Natural killer cell (primary cell): ENCODE results near the gene NHS. TPM values are rescaled to one million over a fixed set of nuclear protein-coding genes. Genes with fewer than 3 reads are reported as not detected.

Experiments
- ATAC-seq, 3 donors: fragments of 150-1000 bp in 2 of 3; fragments of 200-7000 bp in 1 of 3; cut with Tn5 transposase; 1 replicate in 1 of 3; 2 replicates in 2 of 3; pipeline ENCODE4 v1.10.0; 2021; ENCODE audit warnings: mild to moderate bottlenecking in 2 of 3, moderate library complexity in 2 of 3
- DNase-seq, 2 donors: peaks; one replicate each; pipeline versions ENCODE4 v3.0.0 to v3.0.0-alpha.2; 2013 to 2021; ENCODE audit warnings: mixed read lengths in 1 of 2
- H3K27ac ChIP-seq: one replicate; pipeline ENCODE4 v1.5.1; 2013; ENCODE audit warnings: mild to moderate bottlenecking, low read length
- H3K27me3 ChIP-seq: one replicate; pipeline ENCODE4 v1.6.1; 2013; ENCODE audit warnings: low read length; ENCODE audit not compliant: control insufficient read depth, insufficient read depth
- H3K36me3 ChIP-seq: one replicate; pipeline ENCODE4 v1.6.1; 2013; ENCODE audit warnings: low read length; ENCODE audit not compliant: control insufficient read depth, insufficient read depth
- H3K4me1 ChIP-seq: one replicate; pipeline ENCODE4 v1.6.1; 2013; ENCODE audit warnings: low read length; ENCODE audit not compliant: control insufficient read depth, insufficient read depth
- H3K4me3 ChIP-seq: one replicate; pipeline ENCODE4 v1.5.1; 2013; ENCODE audit warnings: low read length
- H3K9me3 ChIP-seq: one replicate; pipeline ENCODE4 v1.6.1; 2013; ENCODE audit warnings: low read length; ENCODE audit not compliant: control insufficient read depth, insufficient read depth
- H3K27ac Mint-ChIP-seq, 2 donors: one replicate each; pipeline ENCODE4 v1.8.0; 2022; ENCODE audit warnings: mild to moderate bottlenecking in 2 of 2, mixed read lengths in 2 of 2, moderate library complexity in 1 of 2
- H3K27me3 Mint-ChIP-seq, 2 donors: one replicate each; pipeline ENCODE4 v1.8.0; 2022; ENCODE audit warnings: low read depth in 2 of 2, mixed read lengths in 2 of 2
- H3K36me3 Mint-ChIP-seq: one replicate; pipeline ENCODE4 v1.8.0; 2022; ENCODE audit warnings: mixed read lengths
- H3K4me1 Mint-ChIP-seq, 2 donors: one replicate each; pipeline ENCODE4 v1.8.0; 2022; ENCODE audit warnings: mixed read lengths in 2 of 2
- H3K4me3 Mint-ChIP-seq: one replicate; pipeline ENCODE4 v1.8.0; 2022; ENCODE audit warnings: mild to moderate bottlenecking, moderate library complexity, mixed read lengths
- H3K9me3 Mint-ChIP-seq, 2 donors: one replicate each; pipeline ENCODE4 v1.8.0; 2022; ENCODE audit warnings: mixed read lengths in 2 of 2
- CTCF ChIP-seq: fragments of 200-600 bp; IDR thresholded peaks from one replicate; pipeline ENCODE4 v1.8.0; 2022; ENCODE audit warnings: antibody characterized with exemption
- WGBS: methylation state at CpG from one replicate; pipeline ENCODE4 v1.1.7; 2013; ENCODE audit warnings: missing lambda C conversion rate; ENCODE audit not compliant: insufficient coverage; 5-methylcytosine and 5-hydroxymethylcytosine counted together
- intact Hi-C: fragments of 100-400 bp; cut with micrococcal nuclease; formaldehyde crosslinking; loops from one replicate; pipeline ENCODE4 v1.14.2; 2022
- total RNA-seq, 4 donors: library from RNA; stranded (reverse); fragments of 120-200 nt in 1 of 4; gene quantifications; one replicate each; pipeline versions ENCODE4 v1.2.3 to v1.2.4, GENCODE V29; 2013 to 2022

Gene NHS
- total RNA-seq, 3 donors from 2014 or later (not counting 1 experiment from before 2014, with no cell fraction given) = 0.05 to 0.28 TPM; not detected in 1

GRCh38 chrX:17405225-17405969 lies 30.4 kb downstream of the NHS start:
- WGBS = 91% methylated on average over 5 of the region's 5 CpGs

GRCh38 chrX:17409566-17410290 lies 34.7 kb downstream of the NHS start:
- Histone ChIP-seq H3K36me3 (no peaks in the 10 kb centered on the region), H3K4me1 (no peaks in the 10 kb centered on the region), H3K4me3 (no peak overlapping the region), H3K27ac (no peak overlapping the region), H3K27me3 (no peaks in the 10 kb centered on the region), H3K9me3 (no peaks in the 10 kb centered on the region)
- Mint-ChIP-seq H3K27me3 (no peaks in the 10 kb centered on the region), H3K9me3 (no peaks in the 10 kb centered on the region), H3K4me3 (no peak overlapping the region), H3K36me3 (no peaks in the 10 kb centered on the region), H3K4me1 (no peaks in the 10 kb centered on the region), H3K27ac (no peak overlapping the region)
- intact Hi-C loops = no loop called here
- no peak for ATAC-seq
- DNase-seq = no peak
- 67% methylated on average over 1 of the region's 3 CpGs for WGBS
- TF ChIP-seq CTCF = no peak

More at GRCh38 chrX:17405225-17405969, 30.4 kb downstream of the NHS start:
- no peak for ATAC-seq
- Histone ChIP-seq H3K4me1 (no peaks in the 10 kb centered on the region), H3K4me3 (no peak overlapping the region), H3K36me3 (no peaks in the 10 kb centered on the region), H3K27me3 (no peaks in the 10 kb centered on the region), H3K27ac (no peak overlapping the region), H3K9me3 (no peaks in the 10 kb centered on the region)
- H3K4me3 Mint-ChIP-seq = no peak overlapping the region
- no peak for DNase-seq
- H3K27me3 Mint-ChIP-seq = no peaks in the 10 kb centered on the region
- no peaks in the 10 kb centered on the region for H3K4me1 Mint-ChIP-seq
- H3K27ac Mint-ChIP-seq = no peak overlapping the region
- intact Hi-C loops = no loop called here
- H3K9me3 Mint-ChIP-seq = no peaks in the 10 kb centered on the region
- no peaks in the 10 kb centered on the region for H3K36me3 Mint-ChIP-seq
- no peak for TF ChIP-seq CTCF

GRCh38 chrX:17410651-17411050 lies 35.7 kb downstream of the NHS start:
- Histone ChIP-seq H3K9me3 (no peaks in the 10 kb centered on the region), H3K4me1 (no peaks in the 10 kb centered on the region), H3K27me3 (no peaks in the 10 kb centered on the region), H3K27ac (no peak overlapping the region), H3K4me3 (no peak overlapping the region), H3K36me3 (no peaks in the 10 kb centered on the region)
- Mint-ChIP-seq H3K27ac (no peak overlapping the region), H3K27me3 (no peaks in the 10 kb centered on the region), H3K4me3 (no peak overlapping the region), H3K36me3 (no peaks in the 10 kb centered on the region), H3K4me1 (no peaks in the 10 kb centered on the region), H3K9me3 (no peaks in the 10 kb centered on the region)
- WGBS = 70% methylated on average over 2 of the region's 2 CpGs
- TF ChIP-seq CTCF = no peak
- intact Hi-C loops = no loop called here
- no peak for DNase-seq
- no peak for ATAC-seq
